ENCODE data around the gene HEATR5A. TPM values are rescaled to one million over a fixed set of nuclear protein-coding genes. Genes with fewer than 3 reads are reported as not detected.
A peak's percentile ranks its signal among the peaks of the same experiment; 100 is the strongest.

HEATR5A gene
- total and polyA plus RNA-seq, 2 donors (not counting 1 experiment from before 2014, with no cell fraction given) = 45.4 to 59.8 TPM

DNA sequence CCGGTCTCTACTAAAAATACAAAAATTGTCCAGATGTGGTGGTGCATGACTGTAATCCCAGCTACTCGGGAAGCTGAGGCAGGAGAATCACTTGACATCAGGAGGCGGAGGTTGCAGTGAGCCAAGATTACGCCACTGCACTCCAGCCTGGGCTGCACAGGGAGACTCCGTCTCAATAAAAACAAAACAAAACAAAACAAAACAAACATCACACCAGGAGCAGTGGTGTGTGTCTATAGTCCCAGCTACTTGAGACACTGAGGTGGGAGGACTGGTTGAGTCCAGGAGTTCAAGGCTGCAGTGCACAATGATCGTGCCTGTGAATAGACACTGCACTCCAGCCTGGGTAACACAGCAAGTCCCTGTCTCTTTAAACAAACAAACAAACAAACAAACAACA lies 123.2 kb downstream of the HEATR5A start:
- Histone ChIP-seq H2AFZ (ENCODE audit: low read length) (no peak overlapping the region), H3K9ac (ENCODE audit: insufficient read depth, low read length) (no peak overlapping the region), H4K20me1 (ENCODE audit: control insufficient read depth, extremely low read depth, insufficient read depth, low read length) (no peaks in the 10 kb centered on the region), H3K27me3 (ENCODE audit: control insufficient read depth, insufficient read depth, low read length) (no peaks in the 10 kb centered on the region), H3K9me3 (ENCODE audit: control insufficient read depth, insufficient read depth, low read depth, low read length) (no peaks in the 10 kb centered on the region), H3K27ac (ENCODE audit: insufficient read depth, low read length) (no peak overlapping the region), H3K79me2 (ENCODE audit: control insufficient read depth, insufficient read depth, low read length) (no peaks in the 10 kb centered on the region), H3K4me1 (ENCODE audit: control insufficient read depth, extremely low read depth, insufficient read depth, low read length) (peaks cover 2% of the 10 kb centered on the region), H3K4me3 (replicated peaks in 1 of 4; ENCODE audit: control extremely low read depth in 1 of 4, insufficient read depth in 1 of 4, low read depth in 3 of 4, low read length in 4 of 4) (no peak overlapping the region), H3K4me2 (ENCODE audit: extremely low read depth, insufficient read depth, low read length) (no peak overlapping the region), H3K36me3 (ENCODE audit: control insufficient read depth, insufficient read depth, low read length) (no peaks in the 10 kb centered on the region)
- no peak for DNase-seq (ENCODE audit: low read depth in 2 of 2)
- TF ChIP-seq, protein P1, sequence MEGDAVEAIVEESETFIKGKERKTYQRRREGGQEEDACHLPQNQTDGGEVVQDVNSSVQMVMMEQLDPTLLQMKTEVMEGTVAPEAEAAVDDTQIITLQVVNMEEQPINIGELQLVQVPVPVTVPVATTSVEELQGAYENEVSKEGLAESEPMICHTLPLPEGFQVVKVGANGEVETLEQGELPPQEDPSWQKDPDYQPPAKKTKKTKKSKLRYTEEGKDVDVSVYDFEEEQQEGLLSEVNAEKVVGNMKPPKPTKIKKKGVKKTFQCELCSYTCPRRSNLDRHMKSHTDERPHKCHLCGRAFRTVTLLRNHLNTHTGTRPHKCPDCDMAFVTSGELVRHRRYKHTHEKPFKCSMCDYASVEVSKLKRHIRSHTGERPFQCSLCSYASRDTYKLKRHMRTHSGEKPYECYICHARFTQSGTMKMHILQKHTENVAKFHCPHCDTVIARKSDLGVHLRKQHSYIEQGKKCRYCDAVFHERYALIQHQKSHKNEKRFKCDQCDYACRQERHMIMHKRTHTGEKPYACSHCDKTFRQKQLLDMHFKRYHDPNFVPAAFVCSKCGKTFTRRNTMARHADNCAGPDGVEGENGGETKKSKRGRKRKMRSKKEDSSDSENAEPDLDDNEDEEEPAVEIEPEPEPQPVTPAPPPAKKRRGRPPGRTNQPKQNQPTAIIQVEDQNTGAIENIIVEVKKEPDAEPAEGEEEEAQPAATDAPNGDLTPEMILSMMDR (conservative IDR thresholded peaks at IDR 0.05 in 1 of 2, IDR thresholded peaks at IDR 0.05 in 1 of 2; ENCODE audit: low read depth in 1 of 2, low read length in 2 of 2) = no peak
- TF ChIP-seq EZH2 (IDR thresholded peaks at IDR 0.05; ENCODE audit: low read length, missing control alignments) = no peak

DNA sequence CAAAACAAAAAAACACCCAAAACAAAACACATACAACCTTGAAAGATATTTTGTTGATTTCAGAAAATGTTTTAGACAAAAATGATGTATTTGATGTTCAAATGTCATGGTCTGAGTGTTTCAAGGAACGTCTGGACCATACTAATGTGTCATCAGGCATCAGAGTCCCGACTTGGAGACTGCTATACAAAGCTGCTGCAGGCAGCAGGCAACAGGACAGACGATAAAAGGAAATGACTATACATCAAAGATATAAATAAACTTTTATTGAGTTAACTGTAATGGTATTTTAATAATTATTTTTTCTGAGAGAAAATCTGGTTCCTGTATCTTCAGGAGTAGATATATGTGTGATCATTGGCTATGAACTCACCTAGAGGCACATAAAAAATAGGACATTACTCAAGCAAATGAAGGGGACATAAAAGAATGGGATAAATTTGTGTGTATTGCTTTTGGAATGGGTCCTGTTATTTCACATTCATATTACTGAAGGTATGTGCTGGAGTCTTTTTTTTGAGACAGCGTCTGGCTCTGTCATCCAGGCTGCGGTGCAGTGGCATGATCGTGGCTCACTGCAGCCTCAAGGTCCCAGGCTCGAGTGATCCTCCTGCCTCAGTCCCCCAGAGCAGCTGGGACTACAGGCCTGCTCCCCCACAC lies 125.5 kb downstream of the HEATR5A start:
- Histone ChIP-seq H3K27me3 (ENCODE audit: control insufficient read depth, insufficient read depth, low read length) (no peaks in the 10 kb centered on the region), H2AFZ (ENCODE audit: low read length) (no peak overlapping the region), H3K36me3 (ENCODE audit: control insufficient read depth, insufficient read depth, low read length) (no peaks in the 10 kb centered on the region), H4K20me1 (ENCODE audit: control insufficient read depth, extremely low read depth, insufficient read depth, low read length) (no peaks in the 10 kb centered on the region), H3K9me3 (ENCODE audit: control insufficient read depth, insufficient read depth, low read depth, low read length) (no peaks in the 10 kb centered on the region), H3K4me2 (ENCODE audit: extremely low read depth, insufficient read depth, low read length) (no peak overlapping the region), H3K4me3 (replicated peaks in 1 of 4; ENCODE audit: control extremely low read depth in 1 of 4, insufficient read depth in 1 of 4, low read depth in 3 of 4, low read length in 4 of 4) (no peak overlapping the region), H3K9ac (ENCODE audit: insufficient read depth, low read length) (no peak overlapping the region), H3K4me1 (ENCODE audit: control insufficient read depth, extremely low read depth, insufficient read depth, low read length) (peaks cover 2% of the 10 kb centered on the region), H3K27ac (ENCODE audit: insufficient read depth, low read length) (no peak overlapping the region), H3K79me2 (ENCODE audit: control insufficient read depth, insufficient read depth, low read length) (no peaks in the 10 kb centered on the region)
- TF ChIP-seq EZH2 (IDR thresholded peaks at IDR 0.05; ENCODE audit: low read length, missing control alignments) = no peak
- TF ChIP-seq, protein P1 (conservative IDR thresholded peaks at IDR 0.05 in 1 of 2, IDR thresholded peaks at IDR 0.05 in 1 of 2; ENCODE audit: low read depth in 1 of 2, low read length in 2 of 2) = no peak
- DNase-seq (ENCODE audit: low read depth in 2 of 2) = peak in 1 of 2 donors; percentile 22

DNA sequence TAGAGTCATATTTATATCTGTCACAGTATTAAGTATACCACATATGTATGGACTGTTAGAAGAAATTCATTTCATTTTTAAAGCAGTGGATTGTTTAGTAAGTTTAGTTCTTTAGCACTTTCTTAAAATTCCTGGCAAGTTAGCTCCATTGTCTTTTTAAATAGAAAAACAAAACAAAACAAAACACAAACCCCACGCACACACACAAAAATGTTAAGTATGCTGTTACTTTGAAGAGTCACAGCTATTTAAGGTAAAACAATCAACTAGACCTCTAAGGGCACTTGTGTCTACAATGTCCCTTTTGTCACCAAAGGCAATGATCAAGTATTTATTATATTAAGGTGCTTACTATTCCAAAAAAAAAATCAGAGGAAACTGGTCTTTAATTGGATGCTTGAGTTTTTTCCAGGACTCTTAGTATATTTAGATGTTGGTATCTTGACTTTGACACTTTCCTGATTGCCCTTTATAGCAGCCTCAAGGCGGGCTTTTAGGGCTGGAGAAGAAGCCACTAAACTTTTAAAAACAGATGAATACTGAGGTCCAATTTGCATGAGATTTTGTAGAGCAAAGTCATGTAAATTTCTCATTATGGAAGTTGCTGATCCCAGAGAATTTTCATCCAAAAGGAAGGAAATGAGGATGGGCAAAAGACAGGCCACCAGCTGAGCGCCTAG lies 127.3 kb downstream of the HEATR5A start:
- TF ChIP-seq, protein P1 (conservative IDR thresholded peaks at IDR 0.05 in 1 of 2, IDR thresholded peaks at IDR 0.05 in 1 of 2; ENCODE audit: low read depth in 1 of 2, low read length in 2 of 2) = no peak
- no peak for TF ChIP-seq EZH2 (IDR thresholded peaks at IDR 0.05; ENCODE audit: low read length, missing control alignments)
- no peaks in the 10 kb centered on the region for H3K36me3 ChIP-seq (ENCODE audit: control insufficient read depth, insufficient read depth, low read length)
- no peak overlapping the region for H3K9ac ChIP-seq (ENCODE audit: insufficient read depth, low read length)
- peaks cover 2% of the 10 kb centered on the region for H3K4me1 ChIP-seq (ENCODE audit: control insufficient read depth, extremely low read depth, insufficient read depth, low read length)
- H3K4me2 ChIP-seq (ENCODE audit: extremely low read depth, insufficient read depth, low read length) = no peak overlapping the region
- no peaks in the 10 kb centered on the region for H3K9me3 ChIP-seq (ENCODE audit: control insufficient read depth, insufficient read depth, low read depth, low read length)
- H3K4me3 ChIP-seq (replicated peaks in 1 of 4; ENCODE audit: control extremely low read depth in 1 of 4, insufficient read depth in 1 of 4, low read depth in 3 of 4, low read length in 4 of 4) = no peak overlapping the region
- DNase-seq (ENCODE audit: low read depth in 2 of 2) = no peak
- no peaks in the 10 kb centered on the region for H3K79me2 ChIP-seq (ENCODE audit: control insufficient read depth, insufficient read depth, low read length)
- H2AFZ ChIP-seq (ENCODE audit: low read length) = no peak overlapping the region
- H3K27ac ChIP-seq (ENCODE audit: insufficient read depth, low read length) = no peak overlapping the region
- no peaks in the 10 kb centered on the region for H3K27me3 ChIP-seq (ENCODE audit: control insufficient read depth, insufficient read depth, low read length)
- no peaks in the 10 kb centered on the region for H4K20me1 ChIP-seq (ENCODE audit: control insufficient read depth, extremely low read depth, insufficient read depth, low read length)

Measured in fibroblast of lung (primary cell).